Type B pancreatic cell (in vitro differentiated cells): Measurements from ENCODE around the gene GRIA1. TPM values are rescaled to one million over a fixed set of nuclear protein-coding genes. Genes with fewer than 3 reads are reported as not detected.

Source experiments
- DNase-seq: peaks from one replicate; pipeline ENCODE4 v3.0.0; 2021; ENCODE audit warnings: mixed read lengths; ENCODE audit not compliant: unreplicated experiment; ENCODE audit errors: extremely low spot score
- H3K27ac Mint-ChIP-seq: 2 replicates; pipeline ENCODE4 v1.8.0; 2021; ENCODE audit warnings: mild to moderate bottlenecking, mixed read lengths
- H3K27me3 Mint-ChIP-seq: 2 replicates; pipeline ENCODE4 v1.8.0; 2021; ENCODE audit warnings: mixed read lengths
- H3K36me3 Mint-ChIP-seq: 2 replicates; pipeline ENCODE4 v1.8.0; 2021; ENCODE audit warnings: mixed read lengths
- H3K4me1 Mint-ChIP-seq: one replicate; pipeline ENCODE4 v1.8.0; 2021; ENCODE audit warnings: mixed read lengths; ENCODE audit not compliant: unreplicated experiment
- H3K4me3 Mint-ChIP-seq: 2 replicates; pipeline ENCODE4 v1.8.0; 2021; ENCODE audit warnings: mild to moderate bottlenecking, mixed read lengths
- H3K9me3 Mint-ChIP-seq: 2 replicates; pipeline ENCODE4 v1.8.0; 2021; ENCODE audit warnings: mixed read lengths
- total RNA-seq: library from RNA; stranded (reverse); gene quantifications from 2 replicates; pipeline ENCODE4 v1.2.1, GENCODE V29; 2021; ENCODE audit warnings: low replicate concordance
- TF ChIP-seq, protein P1 (sequence below): fragments of 200-600 bp; sonication (generic); conservative IDR thresholded peaks from 2 replicates; pipeline ENCODE4 v1.5.0; 2021; ENCODE audit warnings: antibody characterized with exemption, mild to moderate bottlenecking

GRIA1 gene
- total RNA-seq, 1 donor from 2014 or later = 18.0 TPM

DNA sequence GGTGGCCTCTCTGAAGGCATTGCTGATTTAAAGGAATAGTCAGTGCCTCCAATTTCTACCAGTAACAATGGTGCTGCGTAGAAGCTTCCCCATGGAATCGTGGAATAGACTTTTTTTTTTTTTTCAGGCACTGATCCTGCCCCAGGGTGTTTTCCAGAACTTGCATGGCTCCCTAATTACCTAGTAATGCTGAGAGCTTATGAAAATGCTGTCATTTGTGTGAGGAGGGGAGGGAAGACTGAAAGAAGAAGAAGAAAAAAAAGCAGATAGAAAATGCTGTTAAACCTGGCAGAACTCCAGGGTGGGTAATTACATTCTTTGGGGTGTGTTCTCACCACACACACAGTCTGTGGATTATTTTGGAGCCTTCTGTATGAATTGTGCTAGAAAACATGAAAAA, 4.8 kb upstream of the GRIA1 start:
- H3K27me3 Mint-ChIP-seq = peaks cover 34% of the 10 kb centered on the region
- no peak overlapping the region for H3K4me3 Mint-ChIP-seq
- peaks cover 10% of the 10 kb centered on the region for H3K4me1 Mint-ChIP-seq
- TF ChIP-seq, protein P1, sequence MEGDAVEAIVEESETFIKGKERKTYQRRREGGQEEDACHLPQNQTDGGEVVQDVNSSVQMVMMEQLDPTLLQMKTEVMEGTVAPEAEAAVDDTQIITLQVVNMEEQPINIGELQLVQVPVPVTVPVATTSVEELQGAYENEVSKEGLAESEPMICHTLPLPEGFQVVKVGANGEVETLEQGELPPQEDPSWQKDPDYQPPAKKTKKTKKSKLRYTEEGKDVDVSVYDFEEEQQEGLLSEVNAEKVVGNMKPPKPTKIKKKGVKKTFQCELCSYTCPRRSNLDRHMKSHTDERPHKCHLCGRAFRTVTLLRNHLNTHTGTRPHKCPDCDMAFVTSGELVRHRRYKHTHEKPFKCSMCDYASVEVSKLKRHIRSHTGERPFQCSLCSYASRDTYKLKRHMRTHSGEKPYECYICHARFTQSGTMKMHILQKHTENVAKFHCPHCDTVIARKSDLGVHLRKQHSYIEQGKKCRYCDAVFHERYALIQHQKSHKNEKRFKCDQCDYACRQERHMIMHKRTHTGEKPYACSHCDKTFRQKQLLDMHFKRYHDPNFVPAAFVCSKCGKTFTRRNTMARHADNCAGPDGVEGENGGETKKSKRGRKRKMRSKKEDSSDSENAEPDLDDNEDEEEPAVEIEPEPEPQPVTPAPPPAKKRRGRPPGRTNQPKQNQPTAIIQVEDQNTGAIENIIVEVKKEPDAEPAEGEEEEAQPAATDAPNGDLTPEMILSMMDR = no peak
- H3K36me3 Mint-ChIP-seq = no peaks in the 10 kb centered on the region
- no peaks in the 10 kb centered on the region for H3K9me3 Mint-ChIP-seq
- DNase-seq = no peak
- no peak overlapping the region for H3K27ac Mint-ChIP-seq

DNA sequence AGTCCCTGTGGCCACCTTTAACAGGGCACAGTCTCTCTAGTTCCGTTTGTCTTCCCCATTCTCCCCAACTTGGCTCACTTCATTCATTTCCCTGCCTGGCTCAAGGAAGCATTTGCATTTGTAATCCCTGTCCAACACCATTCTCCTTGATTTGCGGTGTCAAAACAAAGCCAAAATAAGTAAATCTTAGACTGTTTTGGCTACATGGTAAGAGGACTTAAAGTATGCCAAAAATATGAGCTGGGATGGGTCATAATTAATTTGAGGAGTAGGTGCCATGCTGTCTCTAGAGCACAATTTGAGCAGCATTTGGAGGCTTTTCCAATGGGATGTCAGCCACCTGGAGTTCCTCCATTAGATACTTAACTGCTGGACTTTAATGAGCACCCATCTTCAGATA, 3.7 kb upstream of the GRIA1 start:
- H3K27ac Mint-ChIP-seq = no peak overlapping the region
- peaks cover 46% of the 10 kb centered on the region for H3K27me3 Mint-ChIP-seq
- DNase-seq = no peak
- TF ChIP-seq, protein P1 = no peak
- H3K4me1 Mint-ChIP-seq = peaks cover 21% of the 10 kb centered on the region
- no peak overlapping the region for H3K4me3 Mint-ChIP-seq
- no peaks in the 10 kb centered on the region for H3K36me3 Mint-ChIP-seq
- H3K9me3 Mint-ChIP-seq = no peaks in the 10 kb centered on the region

DNA sequence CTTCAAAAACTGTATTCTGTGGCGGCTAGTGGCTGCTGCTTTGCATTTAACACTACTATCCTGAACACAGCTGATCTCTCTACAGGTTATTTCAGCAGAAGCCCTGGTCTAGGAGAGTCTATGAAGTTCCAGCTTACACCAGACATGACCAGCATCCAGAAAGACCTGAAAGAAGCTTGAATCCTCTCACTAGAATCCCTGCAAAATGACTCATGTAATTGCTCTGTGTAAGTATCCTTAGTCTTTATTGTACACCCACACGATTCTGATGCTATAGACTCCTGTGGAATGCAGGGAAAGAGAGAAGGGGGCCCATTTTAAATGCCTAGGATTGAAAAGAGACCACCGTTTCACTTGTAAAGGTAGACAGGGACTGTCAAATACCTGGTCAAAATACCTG, 859 bp upstream of the GRIA1 start:
- Mint-ChIP-seq H3K36me3 (no peaks in the 10 kb centered on the region), H3K4me1 (peaks cover 39% of the 10 kb centered on the region), H3K9me3 (no peaks in the 10 kb centered on the region), H3K27ac (no peak overlapping the region), H3K27me3 (peaks cover 55% of the 10 kb centered on the region), H3K4me3 (peak overlapping the region; percentile 88)
- TF ChIP-seq, protein P1 = no peak
- DNase-seq = no peak

DNA sequence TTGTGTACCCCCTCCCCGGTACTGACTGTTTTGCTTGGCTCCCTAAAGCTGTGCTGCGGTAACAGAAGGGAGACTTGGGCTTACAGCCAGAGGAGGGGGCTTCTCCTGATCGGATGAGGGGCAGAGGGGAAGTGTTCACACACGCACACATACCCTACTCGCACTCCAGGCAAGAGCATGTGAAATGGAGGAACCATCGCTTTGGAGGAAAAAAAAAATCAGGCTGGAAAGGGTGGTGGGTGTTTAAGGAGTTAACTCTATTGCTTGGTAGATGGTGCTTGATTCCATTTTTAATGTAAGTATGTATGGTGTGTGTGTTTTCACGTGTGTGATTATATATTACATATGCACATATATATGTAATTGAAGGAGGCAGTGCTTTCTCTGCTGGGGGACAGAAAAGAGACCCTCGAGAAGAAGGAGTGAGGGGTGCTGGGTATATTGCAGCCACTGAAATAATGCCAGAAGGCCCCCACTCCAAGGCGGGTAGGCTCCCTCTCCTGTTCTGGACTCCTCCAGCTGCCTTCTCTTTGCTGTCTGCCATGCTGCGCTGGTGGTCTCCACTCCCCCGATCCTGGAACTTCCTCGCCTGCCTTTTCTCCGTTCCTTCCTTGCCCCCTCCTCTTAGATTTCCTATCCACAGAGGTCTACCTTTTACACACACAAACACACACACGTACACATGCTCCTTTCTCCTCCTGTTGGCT, 721 bp downstream of the GRIA1 start:
- H3K4me3 Mint-ChIP-seq = peak overlapping the region; percentile 88
- DNase-seq = no peak
- H3K27me3 Mint-ChIP-seq = peaks cover 55% of the 10 kb centered on the region
- H3K9me3 Mint-ChIP-seq = no peaks in the 10 kb centered on the region
- no peaks in the 10 kb centered on the region for H3K36me3 Mint-ChIP-seq
- TF ChIP-seq, protein P1 = no peak
- H3K27ac Mint-ChIP-seq = peak overlapping the region; percentile 4
- H3K4me1 Mint-ChIP-seq = peaks cover 39% of the 10 kb centered on the region

DNA sequence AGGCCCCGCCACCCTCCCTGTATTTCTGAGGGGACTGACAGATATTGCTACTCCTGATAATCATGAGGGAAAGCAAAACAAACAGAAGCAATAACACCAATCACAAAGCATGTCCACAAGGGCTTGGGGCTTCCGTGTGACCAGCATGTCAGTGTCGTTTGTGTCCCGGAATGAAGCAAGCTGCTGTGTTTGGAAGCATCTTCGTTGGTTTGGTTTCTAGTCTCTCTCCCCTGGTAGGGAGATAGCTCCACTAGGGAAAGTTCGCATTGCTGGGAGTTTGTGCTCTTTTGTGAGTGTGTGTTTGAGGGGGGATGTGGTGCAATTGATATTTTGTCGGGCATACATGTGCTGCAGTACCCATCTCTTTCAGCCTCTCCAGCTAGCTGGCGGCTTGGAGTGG, 1.4 kb downstream of the GRIA1 start:
- peaks cover 39% of the 10 kb centered on the region for H3K4me1 Mint-ChIP-seq
- DNase-seq = no peak
- H3K4me3 Mint-ChIP-seq = peak overlapping the region; percentile 88
- peaks cover 60% of the 10 kb centered on the region for H3K27me3 Mint-ChIP-seq
- H3K36me3 Mint-ChIP-seq = peaks cover 5% of the 10 kb centered on the region
- TF ChIP-seq, protein P1 = no peak
- no peak overlapping the region for H3K27ac Mint-ChIP-seq
- no peaks in the 10 kb centered on the region for H3K9me3 Mint-ChIP-seq
